HG03039 (cell line): ENCODE results near the gene WNK3.
"Not testable (repeated sequence)": the region's sequence is repeated elsewhere in the genome, so short reads cannot be mapped to it uniquely, and the experiment has no call there.

Experiments
- ATAC-seq: cut with Tn5 transposase; IDR thresholded peaks from one replicate; pipeline ENCODE4 v1.9.1; 2021; ENCODE audit warnings: mild to moderate bottlenecking, moderate library complexity; ENCODE audit not compliant: unreplicated experiment

Gene WNK3

DNA sequence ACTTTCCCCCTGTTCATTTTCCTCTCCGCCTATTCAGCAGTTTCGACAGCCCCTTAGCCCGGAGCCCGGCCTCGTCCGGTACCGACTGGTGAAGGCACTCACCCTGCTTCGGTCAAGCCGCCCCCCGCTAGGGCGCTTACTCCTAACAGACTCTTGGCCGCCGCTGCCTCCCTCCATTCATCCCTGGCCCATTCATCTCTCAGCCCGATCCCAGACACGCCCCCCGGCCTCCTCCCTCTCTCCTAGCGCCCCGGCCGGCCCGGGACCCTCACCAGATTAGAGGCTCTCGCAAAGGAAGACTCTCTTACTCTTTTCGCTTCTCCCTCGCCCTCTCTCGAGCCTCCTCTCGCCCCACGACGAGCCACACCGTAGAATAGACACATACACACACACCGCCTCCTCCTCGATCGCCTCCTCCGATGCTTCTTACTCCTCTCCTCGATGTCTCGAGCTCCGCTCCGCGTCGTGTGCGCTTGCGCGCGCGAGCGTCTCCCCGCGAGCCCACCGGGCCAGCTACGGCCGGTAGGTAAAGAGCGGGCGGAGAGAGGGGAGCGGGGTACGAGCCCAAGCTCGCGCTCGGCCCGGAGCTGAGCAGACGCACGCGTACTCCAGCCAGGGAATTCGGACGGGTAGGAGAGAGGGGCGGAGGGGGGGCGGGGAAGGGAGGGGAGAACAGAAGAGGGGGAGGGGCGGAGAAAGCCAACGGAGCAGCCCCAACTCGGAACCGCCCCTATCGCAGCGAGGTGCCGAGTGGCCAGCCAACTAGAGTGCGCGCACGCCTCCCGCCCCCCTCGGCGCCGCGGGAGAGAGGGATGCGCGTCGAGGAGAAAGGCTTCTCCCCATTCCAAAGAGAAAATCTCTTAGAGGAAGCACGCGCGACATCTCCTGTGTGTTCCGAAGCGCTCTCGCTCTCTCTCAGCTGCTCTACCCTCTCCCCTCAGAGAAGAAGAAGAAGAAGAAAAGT lies at the start of gene WNK3:
TSS of gene WNK3 (minus strand) at position 633 of the 964 bp plus-strand sequence.
- ATAC-seq, result no peak

DNA sequence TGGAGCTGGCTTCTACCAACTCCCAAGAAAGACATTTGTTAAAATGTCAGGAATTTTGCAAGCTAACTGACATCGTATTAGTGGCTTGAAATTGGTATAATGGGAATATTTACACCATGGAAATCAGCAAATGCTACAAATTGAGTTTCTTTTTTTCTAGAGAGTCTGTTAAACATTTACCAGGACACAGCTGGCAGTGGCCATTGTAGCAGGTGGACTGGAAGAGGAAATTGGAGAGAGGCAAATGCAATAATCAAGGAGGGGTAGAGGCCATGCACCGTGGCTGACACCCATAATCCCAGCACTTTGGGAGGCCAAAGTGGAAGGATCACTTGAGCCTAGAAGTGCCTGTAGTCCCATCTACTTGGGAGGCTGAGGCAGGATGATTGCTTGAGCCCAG lies 49.4 kb upstream of the WNK3 start:
- ATAC-seq, result no peak

DNA sequence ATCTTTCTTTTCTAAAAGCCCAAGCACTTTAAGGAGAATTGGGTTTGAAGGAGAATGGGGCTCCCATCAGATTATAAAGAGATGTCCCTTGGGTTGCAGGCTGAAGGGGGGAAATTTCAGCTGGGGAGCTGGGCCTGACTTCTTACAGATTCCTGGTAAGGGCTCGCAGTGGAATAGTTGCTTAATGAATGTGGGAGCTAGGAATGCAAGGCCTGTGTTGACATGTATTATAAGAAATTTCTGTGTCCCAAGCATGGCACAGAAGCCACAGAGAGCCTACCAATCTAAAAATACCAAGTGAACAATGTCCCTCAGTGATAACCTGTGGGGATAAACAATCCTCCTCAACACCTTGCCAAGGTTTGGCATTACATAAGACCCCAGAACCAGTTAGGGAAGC lies 39.3 kb upstream of the WNK3 start:
- no peak for ATAC-seq

DNA sequence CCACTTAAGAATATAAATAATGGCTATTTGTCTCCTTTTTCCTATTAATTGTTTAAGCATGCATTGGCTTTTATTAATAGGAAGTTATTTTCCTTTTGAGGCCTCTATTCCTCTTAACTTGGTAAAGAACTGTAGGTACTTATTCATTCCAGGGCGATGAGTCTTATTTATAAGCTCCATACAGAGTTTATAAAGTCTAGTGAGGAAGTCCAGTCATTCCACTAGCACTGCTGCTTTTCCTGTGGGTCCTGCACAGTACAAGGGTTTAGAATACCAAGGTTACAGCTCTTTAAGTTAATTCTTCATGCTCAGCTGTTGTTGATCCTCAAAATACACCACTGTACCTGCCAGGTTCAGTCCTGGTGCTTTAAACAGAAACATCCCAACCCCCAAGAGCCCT lies 28.5 kb upstream of the WNK3 start:
- no peak for ATAC-seq

DNA sequence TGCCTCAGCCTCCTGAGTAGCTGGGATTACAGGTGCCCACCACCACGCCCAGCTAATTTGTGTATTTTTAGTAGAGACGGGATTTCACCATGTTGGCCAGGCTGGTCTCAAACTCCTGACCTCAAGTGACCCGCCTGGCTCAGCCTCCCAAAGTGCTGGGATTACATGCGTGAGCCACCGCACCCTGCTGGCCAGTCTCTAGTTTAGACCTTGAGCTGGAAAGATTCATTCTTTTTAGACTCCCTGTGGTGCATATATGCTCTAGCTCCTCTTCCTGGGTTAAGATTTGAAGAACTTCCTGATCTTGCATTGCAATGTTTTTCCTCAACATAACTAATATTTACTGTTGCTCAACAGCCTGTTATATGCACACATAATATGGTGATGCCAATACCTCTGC lies 26.8 kb upstream of the WNK3 start:
- ATAC-seq, result not testable (repeated sequence)

DNA sequence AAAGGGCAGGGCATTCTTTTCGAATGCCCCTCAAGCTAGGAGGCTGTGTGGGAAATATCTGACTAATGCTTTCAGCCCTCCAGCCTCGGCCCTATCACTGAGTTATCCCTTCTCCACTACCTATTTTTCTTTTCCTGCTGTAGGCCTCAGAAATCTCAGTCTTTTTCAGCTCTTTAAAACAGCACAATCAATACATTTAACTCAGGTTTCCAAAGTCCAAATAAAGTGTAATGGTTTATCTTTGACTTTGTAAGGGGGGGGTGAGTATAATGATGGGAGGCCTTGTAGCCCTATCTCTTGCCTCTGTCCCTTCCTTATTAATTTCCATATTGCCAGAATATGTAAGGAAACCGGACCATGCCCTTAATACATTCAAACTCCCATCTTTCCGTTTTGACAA lies 1.6 kb upstream of the WNK3 start:
- ATAC-seq, result no peak

DNA sequence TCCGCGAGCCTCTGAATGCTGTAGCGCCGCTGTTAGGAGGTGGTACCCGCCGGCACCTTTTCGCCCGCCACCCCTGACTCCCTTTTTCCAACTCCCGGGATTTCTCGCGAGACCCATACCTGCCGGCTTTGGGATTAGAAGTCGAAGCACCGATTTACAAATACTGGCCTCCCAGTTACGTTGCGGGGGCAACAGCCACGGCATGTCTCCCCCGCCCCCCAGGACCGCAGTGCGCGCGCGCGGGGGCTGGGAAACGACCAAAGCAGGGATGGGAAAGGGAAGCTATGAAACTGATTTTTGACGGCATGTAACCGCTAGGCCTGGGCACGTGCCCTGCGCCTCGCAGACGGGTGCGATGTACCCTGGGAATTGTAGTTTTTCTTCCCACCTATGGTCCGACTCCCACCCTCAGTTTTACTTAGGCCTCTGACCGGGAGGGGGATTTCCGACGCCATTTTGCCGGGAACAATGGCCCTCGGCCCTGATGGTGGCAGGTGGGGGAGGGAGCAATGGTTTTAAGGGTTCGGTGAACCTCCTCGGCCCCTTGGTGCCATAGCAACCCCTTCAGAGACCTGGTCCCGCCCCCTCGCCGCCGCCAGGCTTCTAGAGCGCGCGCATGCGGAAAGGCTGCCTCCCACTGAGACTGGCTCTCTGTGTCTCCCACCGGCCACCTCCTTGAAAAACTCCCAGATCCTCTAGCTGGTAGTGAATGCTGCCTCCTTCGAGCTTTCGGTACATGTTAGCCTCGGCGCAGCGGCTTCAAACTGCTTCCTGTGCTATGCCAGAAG lies 772 bp upstream of the WNK3 start:
- no peak for ATAC-seq

DNA sequence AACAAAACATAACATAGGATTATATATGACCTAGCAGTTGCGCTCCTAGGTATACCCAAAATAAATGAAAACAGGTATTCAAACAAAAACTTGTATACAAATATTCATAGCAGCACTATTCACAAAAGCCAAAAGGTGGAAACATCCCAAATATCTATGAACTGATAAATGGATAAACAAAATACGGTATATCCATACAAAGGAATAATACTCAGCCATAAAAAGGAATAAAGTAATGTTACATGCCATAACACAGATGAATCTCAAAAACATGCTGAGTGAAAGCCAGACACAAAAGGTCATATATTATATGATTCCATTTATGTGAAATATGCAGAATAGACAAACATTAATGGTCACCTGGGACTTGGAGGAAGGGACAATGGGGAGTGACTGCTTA lies 5.2 kb downstream of the WNK3 start:
- no peak for ATAC-seq

DNA sequence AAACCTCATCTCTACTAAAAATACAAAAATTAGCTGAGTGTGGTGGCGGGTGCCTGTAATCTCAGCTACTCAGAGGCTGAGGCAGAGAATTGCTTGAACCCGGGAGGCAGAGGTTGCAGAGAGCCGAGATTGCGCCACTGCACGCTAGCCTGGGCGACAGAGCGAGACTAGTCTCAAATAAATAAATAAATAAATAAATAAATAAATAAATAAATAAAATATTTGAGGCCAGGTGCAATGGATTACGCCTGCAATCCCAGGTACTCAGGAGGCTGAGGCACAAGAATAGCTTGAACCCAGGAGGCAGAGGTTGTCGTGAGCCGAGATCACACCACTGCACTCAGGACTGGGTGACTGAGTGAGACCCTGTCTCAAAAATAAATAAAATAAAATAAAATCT lies 20.5 kb downstream of the WNK3 start:
- ATAC-seq, result not testable (repeated sequence)

DNA sequence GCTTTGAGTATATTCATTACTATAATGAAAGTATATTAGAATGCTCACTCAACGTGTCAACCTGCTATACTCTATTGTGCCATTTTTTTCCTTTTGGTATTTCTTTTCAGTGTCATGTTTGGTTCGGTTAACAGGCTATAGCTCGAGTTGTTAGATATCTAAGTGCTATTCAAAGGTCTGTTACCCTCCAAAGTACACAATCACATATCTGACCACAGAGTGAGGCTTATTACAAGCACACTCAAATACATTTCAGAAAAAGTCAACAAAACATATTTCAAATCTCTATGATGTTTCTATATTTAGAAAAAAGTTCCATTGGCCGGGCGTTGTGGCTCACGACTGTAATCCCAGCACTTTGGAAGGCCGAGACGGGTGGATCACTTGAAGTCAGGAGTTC lies 32.8 kb downstream of the WNK3 start:
- ATAC-seq, result no peak

DNA sequence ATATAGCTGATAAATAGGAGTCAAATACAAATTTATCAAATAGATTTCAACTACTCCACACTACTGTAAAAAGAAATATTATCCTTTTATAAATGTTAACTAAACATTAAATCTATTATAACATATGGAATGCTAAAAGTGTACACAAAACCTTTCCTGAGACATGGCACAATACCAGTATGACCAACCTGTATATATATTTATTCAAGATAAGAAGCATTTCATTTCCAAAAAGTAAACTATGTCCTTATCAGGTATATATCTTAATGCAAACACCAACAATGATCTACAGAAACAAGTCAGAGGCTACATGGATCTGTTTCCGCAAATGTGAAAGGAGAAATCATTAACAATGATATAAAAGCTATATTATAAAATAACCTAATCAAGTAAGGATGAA lies 37.8 kb downstream of the WNK3 start:
- no peak for ATAC-seq

DNA sequence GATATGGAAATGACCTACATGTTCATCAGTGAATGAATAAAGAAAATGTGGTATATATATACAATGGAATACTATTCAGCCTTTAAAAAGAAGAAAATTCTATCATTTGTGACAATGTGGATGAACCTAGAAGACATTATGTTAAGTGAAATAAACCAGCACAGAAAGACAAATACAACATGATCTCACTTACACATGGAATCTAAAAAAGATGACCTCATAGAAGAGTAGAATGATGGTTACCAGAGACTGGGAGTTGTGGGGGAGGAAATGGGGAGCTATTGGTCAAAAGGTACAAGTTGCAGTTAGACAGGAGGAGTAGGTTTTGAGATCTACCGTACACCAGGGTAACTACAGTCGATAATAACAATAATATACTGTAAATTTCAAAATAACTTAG lies 51.5 kb downstream of the WNK3 start:
- ATAC-seq, result no peak

DNA sequence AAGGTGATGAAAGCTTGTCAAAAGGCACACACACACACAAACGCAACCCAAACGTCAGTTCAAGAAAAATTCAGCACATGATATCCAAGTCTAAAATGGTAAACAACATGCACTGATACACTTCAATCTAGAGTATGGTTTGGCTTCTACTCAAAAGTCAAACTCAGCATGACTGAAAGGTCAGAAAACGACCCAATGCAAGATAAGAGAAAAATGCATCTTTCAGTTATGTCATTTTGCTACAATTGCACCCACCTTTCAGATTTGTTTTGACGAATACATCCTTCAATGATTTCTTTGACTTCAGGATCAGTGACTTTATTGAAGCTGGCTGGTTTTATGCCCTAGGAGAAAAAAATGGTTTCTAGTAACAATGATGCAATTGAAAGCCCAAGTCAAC lies 56.3 kb downstream of the WNK3 start:
- no peak for ATAC-seq

DNA sequence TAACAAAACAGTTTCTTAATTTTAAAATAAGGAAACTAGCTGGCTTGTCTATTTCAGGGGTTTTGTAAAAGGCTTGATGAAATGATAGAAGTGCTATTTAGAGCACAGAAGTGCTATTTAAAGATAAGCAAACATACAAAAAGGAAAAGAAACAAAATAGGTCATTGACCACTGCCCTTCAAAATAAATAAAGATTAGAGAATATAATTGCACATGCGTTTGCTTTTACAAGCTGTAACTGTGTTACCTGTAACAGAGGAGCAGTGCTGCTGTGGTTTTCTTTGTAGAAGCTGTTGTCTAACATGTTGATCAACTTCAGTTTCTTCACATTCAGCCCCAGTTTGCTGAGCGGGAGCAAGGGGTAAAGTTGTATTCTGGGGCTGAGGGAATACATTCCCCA lies 63.5 kb downstream of the WNK3 start:
- ATAC-seq, result no peak

DNA sequence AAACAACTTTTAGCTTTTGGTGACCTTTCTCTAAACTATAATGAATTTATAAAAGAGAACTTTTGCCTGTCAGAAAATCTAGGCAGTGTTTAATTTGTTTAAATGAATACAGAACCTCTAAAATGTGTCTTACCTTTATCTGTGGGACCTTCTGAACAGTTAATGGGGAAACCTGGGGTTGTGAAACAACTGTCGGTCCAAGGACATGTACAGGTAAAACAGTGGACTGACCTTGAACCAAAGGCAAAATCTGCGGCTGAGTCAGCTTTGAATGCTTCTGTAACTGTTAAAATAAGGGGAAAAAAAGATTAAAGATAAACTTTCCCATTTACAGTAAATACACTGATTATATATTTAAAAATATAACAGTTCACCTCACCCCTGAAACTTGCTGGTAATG lies 65.1 kb downstream of the WNK3 start:
- no peak for ATAC-seq

DNA sequence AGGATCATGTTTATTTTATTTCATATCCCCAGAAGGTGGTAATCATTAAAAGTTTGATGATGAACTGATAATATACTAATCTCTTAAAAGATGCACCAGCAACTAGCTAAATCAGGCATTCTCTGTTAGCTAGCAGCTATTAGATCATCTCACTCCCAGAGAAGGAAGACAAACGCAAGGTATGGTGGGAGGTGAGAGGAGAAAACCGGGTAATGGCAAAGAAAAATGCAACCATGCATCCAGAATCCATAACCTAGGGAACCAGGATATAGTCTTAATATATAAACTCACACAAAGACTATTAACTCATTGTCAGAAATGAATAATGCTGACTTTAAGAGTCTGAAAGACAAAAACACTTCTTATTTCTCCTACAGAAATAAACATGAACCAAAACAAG lies 66.1 kb downstream of the WNK3 start:
- no peak for ATAC-seq

DNA sequence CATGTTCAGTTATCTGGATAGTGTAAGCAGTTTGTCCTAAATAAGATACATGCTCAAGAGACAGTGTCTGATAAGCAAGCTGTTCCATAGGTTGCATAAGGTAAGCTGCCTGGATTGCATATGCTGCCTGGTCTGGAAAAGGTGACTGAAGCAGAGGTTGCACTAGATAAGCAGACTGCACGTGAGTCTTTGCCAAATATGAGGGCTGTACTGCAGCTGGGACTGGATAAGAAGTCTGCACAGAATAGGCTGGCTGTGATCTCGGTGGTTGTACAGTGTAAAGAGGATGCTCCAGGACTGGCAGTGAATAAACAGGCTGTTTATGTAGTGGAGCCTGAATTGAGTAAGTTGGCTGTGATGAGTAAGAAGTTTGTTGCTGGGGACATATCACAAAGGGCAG lies 68.9 kb downstream of the WNK3 start:
- no peak for ATAC-seq

DNA sequence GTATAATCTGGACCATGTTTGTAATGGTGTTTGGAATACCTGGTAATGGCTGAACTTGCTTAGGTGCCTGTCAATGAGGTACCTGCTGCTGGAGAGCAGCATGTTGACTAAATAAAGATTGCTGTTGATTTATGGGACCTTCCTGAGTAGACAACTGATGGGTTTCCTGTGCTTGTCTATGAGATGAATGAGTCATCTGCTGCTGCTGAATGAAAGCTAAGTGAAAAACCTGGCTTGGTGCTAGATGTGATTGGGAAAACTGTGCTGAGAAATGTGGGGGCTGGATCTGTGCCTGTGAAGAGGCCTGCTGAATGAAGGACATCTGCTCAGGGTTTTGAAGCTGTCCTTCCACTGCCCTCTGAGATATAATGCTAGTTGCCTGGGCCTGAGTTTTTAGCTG lies 69.6 kb downstream of the WNK3 start:
- no peak for ATAC-seq

DNA sequence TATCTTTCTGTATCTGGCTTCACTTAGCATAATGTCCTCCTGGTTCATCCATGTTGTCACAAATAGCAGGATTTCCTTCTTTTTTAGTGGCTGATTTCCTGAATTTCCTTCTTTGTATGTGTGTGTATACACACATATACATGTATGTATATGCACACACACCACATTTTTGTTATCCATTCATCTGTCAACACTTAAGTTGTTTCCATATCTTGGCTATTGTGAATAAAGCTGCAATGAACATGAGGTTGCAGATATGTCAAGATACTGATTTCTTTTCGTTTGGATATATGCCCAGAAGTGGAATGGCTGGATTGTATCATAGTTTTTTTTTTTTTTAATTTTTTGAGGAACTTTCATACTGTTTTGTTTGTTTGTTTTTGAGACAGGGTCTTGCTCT lies 76.2 kb downstream of the WNK3 start:
- ATAC-seq, result no peak

DNA sequence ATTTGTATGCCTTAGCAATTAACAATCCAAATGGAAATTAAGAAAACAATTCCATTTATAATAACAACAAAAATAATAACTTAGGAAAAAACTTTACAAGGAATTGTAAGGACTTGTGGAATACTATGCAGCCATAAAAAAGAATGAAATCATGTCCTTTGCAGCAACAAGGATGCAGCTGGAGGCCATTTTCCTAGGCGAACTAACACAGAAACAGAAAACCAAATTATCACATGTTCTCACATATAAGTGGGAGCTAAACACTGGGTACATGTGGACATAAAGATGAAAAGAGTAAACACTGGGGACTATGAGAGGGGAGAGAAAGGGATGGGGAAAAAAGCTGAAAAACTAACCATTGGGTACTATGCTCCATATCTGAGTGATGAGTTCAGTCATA lies 77.4 kb downstream of the WNK3 start:
- no peak for ATAC-seq

DNA sequence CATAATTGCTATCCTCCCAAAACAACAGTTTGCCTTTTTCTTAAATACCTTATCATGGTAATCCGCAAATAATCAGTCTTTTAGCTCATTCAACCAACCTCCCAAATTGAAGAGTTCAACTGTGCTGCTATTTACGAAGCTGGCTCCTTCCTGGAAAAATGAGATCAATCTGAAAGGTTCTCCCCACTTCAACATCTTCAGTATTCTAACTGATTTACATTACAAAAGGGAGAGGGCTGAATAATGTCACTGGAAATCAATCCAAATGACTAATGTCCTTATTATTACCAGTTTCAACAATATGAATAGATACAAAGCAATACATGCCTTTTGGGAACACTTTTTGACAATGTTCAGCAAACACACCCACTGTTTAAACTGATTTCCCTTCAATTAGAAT lies 86.2 kb downstream of the WNK3 start:
- ATAC-seq, result no peak

DNA sequence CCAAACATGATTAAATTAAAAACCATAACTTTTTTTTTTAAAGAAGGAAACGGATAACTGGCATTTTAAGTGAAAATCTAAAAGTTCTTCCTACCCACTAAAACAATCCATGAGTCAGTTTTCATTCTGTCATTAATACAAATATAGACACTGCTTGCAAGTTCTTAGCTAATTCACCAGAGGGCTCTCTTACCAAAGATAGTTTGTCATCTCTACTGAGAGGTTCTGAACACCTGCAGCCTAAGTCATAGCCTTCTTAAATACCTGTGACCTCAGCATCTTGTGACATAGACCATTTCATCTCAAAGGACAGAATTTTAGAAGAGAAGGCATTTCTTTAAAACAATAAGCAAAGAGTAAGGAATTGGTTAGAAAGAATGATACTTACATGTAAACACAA lies 109.5 kb downstream of the WNK3 start:
- ATAC-seq, result no peak
